Stomach (tissue), 4 donors: ENCODE data around the gene NT5C.

ENCODE experiments used
- POLR2A ChIP-seq, 4 donors: fragments of 450-650 bp; IDR thresholded peaks; one replicate each; pipeline ENCODE4 v1.6.1; 2016; ENCODE audit warnings: antibody characterized with exemption in 4 of 4, control low read depth in 2 of 4, mild to moderate bottlenecking in 1 of 4, moderate library complexity in 1 of 4
- TF ChIP-seq, protein P1 (sequence below), 7 experiments: fragments of 450-650 bp in 4 of 7; fragments of 200-600 bp in 3 of 7; sonication (generic) in 3 of 7; IDR thresholded peaks; one replicate each; pipeline ENCODE4 v1.5.1; 2016 to 2019; ENCODE audit warnings: antibody characterized with exemption in 7 of 7, control low read depth in 2 of 7, mild to moderate bottlenecking in 1 of 7

DNA sequence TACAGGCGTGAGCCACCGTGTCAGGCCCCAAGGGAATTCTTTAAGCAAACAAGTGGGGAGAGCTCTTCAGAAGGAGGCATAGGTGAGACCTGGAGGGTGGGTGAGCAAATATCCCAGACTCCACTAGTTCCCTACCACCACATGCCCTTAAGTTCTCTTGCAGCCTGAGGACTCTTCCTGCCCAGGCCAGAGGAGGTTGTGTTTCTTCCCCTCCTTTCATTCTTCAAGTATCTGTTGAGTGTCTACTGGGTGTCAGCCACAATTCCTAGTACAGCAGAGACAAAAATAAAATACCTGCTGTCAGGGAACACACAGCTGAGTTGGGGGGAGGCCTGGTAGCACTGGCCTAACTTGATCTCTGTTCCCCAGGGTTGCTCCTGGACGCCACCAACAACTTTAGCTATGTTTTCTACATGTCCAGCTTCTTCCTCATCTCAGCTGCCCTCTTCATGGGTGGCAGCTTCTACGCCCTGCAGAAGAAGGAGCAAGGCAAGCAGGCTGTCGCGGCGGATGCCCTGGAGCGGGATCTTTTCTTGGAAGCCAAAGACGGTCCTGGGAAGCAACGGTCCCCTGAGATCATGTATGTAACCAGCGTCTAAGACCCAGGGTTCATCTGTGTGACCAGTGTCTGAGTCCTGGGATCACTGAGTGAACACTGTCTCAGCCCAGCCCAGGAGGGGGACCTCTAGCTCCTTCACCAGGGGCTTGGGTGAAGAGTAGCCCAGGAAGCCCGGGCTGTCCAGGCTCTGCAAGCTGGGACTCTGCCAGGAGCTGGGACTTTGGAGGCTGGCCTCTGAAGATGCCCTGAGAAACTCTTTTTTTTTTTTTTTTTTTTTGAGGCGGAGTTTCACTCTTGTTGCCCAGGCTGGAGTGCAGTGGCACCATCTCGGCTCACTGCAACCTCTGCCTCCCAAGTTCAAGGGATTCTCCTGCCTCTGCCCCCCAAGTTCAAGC lies 27.7 kb downstream of the NT5C start:
- no peak for TF ChIP-seq POLR2A (IDR thresholded peaks at IDR 0.05)
- TF ChIP-seq, protein P1, sequence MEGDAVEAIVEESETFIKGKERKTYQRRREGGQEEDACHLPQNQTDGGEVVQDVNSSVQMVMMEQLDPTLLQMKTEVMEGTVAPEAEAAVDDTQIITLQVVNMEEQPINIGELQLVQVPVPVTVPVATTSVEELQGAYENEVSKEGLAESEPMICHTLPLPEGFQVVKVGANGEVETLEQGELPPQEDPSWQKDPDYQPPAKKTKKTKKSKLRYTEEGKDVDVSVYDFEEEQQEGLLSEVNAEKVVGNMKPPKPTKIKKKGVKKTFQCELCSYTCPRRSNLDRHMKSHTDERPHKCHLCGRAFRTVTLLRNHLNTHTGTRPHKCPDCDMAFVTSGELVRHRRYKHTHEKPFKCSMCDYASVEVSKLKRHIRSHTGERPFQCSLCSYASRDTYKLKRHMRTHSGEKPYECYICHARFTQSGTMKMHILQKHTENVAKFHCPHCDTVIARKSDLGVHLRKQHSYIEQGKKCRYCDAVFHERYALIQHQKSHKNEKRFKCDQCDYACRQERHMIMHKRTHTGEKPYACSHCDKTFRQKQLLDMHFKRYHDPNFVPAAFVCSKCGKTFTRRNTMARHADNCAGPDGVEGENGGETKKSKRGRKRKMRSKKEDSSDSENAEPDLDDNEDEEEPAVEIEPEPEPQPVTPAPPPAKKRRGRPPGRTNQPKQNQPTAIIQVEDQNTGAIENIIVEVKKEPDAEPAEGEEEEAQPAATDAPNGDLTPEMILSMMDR (IDR thresholded peaks at IDR 0.05), result no peak
